EH (cell line): ENCODE data around the gene YEATS2.
"Not testable (repeated sequence)": the region's sequence is repeated elsewhere in the genome, so short reads cannot be mapped to it uniquely, and the experiment has no call there.

Experiments
- DNase-seq: peaks from one replicate; pipeline ENCODE4 v3.0.0-alpha.2; 2015; ENCODE audit warnings: low read depth

Gene YEATS2

DNA sequence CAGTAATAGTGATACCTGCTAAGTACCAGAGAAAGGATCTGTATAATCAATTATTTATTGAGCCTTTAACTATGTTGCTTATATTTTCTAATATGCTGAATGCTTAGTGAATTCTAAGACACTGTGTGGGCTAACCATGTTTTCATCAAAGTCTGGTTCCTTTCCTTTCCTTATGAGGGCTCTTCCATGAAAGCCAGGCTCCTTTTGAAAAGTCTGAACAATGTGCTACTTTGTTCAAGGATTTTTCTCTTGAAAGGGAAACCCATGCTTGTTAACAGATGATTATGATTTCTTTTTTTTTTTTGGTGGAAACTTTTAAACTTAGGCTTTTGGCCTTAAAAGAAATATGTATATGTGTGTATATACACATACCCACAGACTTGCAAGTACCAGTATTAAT is 17.0 kb downstream of the YEATS2 start:
- no peak for DNase-seq

DNA sequence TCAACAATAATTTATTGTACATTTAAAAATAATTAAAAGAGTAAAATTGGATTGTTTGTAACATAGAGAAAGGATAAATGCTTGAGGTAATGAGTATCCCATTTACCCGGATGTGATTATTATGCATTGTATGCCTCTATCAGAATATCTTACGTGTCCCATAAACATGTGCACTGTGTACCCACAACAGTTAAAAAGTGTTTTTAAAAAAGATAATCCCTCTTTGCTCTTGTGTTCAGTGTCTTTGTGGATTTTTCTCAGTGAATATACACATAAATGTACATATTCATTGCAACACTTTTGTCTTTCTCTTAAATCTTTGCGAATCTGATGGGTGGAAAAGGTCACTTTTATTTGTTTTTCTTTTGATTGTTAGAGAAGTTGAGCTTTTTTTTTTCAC is 20.4 kb downstream of the YEATS2 start:
- no peak for DNase-seq

DNA sequence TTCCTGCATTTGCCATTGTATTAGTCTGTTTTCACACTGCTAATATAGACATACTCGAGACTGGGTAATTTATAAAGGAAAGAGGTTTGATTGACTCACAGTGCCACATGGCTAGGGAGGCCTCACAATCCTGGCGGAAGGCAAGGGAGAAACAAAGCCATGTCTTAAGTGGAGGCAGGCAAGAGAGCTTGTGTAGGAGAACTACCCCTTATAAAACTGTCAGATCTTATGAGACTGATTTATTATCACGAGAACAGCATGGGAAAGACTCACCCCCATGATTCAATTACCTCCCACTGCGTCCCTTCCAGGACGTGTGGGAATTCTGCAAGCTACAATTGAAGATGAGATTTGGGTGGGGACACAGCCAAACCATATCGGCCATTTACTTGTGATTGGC is 27.8 kb downstream of the YEATS2 start:
- peak; percentile 52 for DNase-seq

DNA sequence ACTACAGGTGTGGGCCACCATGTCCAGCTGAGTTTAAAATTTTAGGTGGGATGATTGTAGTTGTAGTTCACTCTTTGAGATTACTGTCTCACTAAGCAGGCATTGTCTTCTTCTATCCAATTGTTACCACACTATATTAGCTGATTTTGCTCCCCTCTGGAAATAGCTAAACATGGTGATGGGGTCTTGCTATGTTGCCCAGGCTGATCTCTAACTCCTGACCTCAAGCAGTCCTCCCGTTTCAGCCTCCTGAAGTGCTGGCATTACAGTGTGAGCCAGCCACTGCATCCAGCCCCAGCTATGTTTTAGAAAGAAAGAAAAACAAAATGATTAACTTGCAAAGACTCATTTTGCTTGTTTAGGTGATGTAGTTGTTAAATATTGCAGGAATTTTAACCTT is 30.6 kb downstream of the YEATS2 start:
- DNase-seq, result no peak

DNA sequence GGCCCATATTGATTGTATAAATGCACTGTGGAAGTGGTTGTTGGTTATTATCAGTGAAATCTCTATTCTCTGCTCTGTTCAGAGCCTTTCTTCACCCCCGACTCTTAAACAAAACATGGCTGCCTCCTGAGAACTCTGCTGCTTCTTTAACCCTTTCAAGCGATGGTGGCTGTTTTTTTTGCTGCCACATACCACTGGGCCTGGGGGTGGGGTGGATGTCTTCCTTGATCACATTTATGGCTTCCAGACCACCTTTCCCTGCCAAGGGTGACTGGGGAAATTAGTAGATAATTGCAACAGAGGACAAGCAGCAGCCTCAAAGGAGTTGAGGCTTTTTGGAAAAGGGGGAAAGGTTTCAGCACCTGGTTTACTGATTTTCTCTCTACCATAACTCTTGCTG is 32.8 kb downstream of the YEATS2 start:
- no peak for DNase-seq

DNA sequence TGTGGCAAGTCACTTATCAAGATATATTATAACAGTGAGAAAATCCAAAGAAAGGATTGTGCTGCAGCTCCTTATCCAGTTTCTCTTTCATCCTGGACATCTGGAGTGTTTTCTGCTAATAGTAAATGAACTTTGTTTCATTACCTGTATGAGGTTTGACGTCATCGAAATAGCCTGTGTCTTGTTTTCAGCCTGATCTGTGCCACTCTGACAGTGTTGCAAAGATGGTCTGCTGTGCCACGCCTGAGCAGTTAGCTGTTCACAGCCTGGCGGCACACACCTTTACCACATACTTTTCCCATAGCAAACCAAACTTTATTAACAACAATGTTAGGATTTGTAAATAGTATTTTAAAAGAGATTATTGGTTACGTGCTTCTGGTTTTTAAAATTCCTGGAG is 34.0 kb downstream of the YEATS2 start:
- no peak for DNase-seq

DNA sequence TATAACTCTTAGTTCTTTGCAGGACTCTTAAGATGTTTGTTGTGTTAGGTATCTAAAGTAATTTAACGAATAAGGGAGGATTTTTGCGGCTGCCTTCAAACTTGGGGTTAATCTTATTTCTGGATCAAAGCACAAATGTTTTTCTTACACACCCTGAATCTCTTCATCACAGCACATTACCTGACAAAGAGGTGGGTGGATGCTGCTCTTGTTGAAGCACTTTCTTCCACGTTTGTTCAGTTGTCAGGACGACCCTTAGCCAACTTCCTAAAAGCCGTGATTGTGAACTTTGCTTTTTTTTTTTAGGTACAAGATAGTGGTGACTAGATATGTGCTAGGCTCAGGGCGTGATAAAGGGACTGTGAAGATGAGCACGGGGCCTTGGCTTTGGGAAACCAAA is 36.0 kb downstream of the YEATS2 start:
- DNase-seq, result no peak

DNA sequence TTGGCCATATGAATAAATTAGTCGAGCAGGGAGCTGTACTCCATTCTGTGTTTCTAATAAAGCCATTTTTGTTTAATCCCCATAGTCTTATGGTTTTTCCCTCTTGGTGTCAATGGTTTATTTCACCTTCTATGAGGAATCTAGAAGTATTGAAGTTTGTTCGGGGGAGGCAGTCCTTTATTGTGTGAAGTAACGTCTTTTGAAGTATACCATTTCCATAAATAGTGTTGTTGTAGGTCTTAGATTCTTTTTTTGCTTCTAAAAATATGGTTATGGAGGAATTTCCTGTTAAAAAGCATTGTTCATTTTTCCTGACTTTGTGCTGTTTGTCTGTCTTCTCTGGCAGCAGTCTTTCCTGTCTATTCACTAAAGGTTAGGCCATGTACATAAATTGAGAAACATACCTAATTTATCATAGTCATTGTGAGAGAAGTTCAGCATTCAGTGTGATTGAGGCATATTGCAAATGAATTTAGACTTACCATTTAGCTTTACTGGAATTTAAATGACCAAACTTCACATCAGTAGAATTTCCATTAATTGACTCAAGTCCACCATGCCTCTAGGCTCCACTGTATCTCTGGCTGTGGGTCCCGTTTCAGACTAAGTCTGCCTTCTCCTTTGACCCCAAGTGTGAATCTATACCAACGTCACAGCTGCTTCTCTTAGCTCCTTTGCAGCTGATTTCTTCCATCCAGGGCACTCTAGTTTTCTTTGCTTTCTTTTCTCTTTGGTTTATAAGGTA is 37.3 kb downstream of the YEATS2 start:
- peak; percentile 41 for DNase-seq

DNA sequence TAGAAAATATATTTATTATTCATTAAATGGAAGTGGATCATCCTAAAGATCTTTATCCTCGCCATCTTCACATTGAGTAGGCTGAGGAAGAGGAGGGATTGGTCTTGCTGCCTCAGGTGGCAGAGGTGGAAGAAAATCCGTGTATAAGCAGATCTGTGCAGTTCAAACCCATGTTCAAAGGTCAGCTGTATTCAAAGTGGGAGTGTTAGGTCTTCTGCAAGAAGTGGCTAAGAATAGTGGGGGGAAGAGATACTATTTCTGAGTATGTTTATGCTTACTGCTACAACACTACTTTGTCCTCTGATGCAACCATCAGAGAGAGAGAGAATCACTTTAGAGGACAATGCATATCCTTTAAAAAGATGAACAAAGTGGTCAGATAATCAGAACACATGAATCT is 39.5 kb downstream of the YEATS2 start:
- no peak for DNase-seq

DNA sequence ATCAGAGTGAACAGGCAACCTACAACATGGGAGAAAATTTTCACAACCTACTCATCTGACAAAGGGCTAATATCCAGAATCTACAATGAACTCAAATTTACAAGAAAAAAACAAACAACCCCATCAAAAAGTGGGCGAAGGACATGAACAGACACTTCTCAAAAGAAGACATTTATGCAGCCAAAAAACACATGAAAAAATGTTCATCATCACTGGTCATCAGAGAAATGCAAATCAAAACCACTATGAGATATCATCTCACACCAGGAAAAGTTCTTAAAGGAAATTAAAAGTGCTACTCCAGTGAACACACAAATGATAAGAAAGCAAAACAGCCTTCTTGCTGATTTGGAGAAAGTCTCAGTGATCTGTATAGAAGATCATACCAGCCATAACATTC is 42.6 kb downstream of the YEATS2 start:
- not testable (repeated sequence) for DNase-seq

DNA sequence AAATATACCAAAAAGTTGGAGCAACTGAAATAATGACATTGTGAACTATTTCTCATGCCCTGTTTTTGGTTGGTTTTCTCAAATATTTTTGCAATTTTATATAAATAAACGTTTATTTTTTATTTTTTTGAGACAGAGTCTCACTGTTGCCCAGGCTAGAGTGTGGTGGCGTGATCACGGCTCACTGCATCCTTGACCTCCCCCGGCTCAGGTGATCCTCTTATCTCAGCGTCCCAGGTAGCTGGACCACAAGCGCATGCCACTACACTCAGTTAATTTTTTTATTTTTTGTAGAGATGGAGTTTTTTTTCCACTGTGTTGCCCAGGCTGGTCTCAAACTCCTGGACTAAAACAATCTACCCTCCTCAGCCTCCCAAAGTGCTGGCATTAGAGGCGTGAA is 45.6 kb downstream of the YEATS2 start:
- DNase-seq, result no peak

DNA sequence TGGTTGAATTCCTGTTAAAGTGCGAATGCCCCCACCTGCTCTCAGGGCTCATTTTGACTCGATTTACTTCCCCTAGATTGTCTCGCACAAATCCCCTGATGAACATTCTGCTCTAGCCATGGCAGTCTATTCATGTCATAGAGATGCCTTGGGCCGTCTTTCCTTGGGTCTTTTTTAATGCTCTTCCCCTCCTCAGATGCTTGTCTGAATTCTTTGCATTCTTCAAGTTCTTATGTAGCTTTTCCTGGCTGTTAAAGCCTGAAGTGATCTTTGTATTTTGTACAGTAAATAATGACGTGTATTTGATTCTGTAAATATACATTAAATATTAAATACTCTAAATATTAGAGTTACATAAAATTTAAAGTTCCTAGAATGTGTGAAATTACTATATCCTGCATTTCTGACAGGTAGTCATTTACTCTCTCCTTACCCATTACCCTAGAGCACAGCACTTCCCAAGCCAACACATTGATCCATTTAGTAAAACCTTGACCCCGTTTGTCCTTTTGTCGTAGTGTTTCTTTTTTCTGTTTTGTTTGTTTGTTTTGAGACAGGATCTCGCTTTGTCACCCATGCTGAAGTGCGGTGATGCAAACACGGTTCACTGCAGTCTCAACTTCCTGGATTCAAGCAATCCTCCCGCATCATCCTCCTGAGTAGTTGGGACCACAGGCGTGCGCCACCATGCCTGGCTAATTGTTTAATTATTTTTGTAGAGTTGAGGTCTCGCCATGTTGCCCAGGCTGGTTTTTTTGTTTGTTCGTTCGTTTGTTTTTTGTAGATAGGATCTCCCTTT is 47.9 kb downstream of the YEATS2 start:
- peak; percentile 78 for DNase-seq

DNA sequence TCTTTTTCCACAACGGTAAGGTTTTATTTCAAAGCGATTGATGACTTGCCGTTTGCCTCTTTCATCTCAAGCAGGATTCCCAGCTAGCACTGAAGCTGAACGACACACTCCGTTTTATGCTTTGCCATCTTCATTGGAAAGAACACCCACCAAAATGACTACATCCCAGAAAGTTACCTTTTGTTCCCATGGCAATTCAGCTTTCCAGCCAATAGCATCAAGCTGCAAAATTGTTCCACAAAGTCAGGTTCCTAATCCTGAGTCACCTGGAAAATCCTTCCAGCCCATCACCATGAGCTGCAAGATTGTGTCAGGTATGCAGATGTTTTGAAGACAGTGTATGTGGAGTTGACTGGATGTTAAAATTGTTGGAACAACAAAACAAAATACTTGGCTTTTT is 56.5 kb downstream of the YEATS2 start:
- no peak for DNase-seq

DNA sequence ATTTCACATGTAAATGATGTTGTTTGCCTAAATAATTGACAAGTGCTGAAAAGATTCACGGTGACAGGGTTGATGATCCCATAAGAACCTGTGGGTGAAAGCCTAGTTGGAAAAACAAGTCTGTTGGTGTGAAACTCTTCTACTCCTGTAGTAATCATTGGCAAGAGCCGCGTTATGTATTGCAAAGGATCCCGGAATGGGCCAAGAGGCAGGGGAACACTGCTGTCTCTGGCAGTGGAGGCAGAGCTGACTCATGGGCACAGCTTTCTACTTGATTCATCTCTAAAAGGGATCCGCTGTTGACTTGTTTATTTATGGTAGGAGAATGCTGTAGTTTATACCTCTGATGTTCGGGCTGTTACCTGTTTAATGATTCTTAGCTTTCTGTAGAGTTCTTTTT is 64.7 kb downstream of the YEATS2 start:
- DNase-seq, result no peak

DNA sequence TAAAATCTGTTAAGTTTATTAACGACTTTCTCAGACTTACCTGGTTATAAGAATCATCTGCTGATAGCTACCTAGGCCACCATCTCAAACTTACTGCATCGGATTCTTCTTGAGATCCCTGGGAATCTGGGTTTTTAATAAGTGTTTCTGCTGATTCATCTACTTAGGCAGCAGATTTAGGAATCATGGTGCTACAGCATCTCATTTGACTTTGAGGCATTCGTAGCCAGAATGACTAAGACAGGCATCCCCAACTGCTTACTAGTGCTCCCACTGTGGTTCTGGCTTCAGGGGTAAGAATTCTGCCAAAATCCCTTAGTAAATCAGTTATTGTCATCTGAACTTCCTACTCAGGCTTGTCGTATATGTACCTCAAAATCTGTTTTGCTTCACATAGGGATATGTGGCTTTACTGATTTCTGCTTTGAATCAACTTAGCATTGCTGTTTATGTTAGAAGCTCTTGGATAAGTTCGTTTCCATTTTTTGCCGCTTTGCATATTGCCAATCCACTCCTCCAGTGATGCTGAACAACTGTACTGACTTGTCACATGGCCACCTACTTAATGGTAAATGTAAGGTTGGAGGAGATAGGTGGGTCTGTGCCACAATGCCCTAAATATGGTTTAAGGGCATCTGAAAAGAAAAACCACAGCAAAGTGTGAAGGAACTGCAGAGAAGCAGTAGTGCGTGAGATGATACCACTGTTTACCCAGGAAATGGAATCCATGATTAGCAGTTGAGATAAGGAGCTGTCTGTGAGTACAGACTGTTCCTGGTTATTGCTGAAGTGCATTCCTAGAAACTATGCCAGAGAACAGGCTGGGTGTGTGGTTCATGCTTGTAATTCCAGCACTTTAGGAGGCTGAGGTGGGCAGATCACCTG is 67.5 kb downstream of the YEATS2 start:
- peak; percentile 93 for DNase-seq

DNA sequence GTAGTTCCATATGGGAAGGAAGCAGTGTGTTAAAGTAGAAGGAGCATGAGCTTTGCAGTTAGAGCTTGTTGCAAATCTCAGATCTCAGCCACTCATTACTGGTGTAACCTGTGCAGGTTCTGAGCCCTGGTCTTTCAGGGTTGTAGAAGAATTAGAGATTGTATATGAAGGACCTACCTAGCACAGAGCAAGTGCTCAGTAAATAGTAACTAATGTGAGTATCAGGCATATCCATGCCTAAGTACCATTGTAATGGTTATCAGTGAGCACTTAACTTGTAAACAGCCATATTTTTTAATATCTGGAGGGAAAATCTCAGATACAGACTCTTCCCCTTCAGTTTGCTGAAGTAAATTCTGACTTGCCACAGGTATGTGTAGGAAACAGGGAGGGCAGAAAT is 68.5 kb downstream of the YEATS2 start:
- no peak for DNase-seq

DNA sequence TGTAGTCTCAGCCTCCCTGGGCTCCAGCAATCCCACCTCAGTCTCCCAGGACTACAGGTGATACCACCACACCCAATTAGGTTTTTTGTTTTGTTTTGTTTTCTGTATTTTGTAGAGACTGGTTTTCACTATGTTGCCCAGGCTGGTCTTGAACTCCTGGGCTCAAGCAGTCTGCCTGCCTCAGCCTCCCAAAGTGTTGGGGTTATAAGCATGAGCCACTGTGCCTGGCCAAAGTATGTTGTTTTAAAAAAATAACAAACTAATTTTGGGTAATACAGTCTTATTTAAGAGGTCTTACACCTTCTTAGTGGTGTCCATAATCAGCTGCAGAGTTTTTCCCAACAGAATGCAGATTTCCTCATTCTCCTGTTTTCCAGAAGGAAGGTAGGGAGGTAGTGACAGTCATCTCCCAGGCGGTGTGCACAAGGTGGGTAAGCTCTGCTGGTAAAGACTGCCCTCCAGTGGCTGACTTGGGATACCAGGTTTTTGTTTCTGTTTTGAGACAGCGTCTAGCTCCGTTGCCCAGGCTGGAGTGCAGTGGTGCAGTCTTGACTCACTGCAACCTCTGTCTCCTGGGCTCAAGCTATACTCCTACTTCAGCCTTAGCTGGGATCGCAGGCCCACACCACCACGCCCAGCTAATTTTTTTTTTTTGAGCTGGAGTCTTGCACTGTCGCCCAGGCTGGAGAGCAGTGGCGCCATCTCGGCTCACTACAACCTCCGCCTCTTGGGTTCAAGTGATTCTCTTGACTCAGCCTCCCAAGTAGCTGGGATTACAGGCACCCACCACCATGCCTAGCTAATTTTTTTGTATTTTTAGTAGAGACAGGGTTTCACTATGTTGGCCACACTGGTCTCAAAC is 69.4 kb downstream of the YEATS2 start:
- DNase-seq, result peak; percentile 79

DNA sequence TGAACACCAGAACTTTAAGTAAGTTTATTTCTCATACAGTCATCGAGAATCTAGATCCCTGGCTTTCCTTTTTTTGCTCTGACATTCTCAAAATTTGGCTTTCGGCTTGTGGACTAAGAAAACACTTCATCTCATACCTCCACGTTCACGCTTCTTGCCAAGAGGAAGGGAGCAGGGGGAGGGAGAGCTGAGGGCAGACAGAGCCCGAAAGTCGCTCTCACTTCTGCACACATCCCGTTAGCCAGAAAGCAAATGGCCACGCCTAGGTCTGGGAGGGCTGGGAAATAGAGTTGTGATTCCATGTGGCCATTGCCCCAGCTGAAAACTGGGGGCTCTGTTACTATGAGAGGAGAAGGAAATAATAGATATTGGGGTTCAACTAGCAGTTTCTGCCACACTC is 70.5 kb downstream of the YEATS2 start:
- no peak for DNase-seq

DNA sequence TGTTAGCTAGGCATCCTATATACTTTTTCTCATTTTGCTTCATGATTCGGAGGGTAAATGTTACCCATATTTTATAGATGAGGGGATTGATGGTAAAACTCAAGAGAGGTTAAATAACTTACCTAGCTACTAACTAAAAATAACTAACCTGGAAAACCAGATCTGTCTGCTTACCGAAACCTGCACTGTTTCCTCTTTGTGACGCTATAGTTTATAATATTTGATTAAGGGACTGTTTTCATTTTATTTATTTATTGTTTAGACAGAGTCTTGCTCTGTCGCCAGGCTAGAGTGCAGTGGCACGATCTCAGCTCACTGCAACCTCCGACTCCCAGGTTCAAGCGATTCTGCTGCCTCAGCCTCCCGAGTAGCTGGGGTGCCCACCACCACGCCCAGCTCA is 71.9 kb downstream of the YEATS2 start:
- no peak for DNase-seq

DNA sequence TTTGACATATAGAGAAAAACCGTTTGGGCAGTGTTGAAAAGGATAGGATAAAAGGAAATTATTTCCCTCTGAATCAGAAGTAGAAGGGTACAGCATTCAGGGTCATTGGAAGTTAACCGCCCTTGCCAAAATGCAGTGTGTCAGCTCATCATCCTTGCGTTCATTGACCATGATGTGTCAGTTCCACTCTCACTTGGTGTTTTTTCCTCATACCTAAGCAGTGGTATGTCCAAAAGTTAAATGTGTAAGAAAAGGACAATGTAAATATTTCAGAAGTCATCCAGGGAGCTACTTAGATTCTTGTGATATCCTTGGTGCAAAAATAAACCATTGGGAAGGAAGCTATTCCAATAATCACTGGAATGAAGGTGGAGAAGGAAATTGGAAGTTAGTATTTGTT is 77.0 kb downstream of the YEATS2 start:
- peak; percentile 94 for DNase-seq

DNA sequence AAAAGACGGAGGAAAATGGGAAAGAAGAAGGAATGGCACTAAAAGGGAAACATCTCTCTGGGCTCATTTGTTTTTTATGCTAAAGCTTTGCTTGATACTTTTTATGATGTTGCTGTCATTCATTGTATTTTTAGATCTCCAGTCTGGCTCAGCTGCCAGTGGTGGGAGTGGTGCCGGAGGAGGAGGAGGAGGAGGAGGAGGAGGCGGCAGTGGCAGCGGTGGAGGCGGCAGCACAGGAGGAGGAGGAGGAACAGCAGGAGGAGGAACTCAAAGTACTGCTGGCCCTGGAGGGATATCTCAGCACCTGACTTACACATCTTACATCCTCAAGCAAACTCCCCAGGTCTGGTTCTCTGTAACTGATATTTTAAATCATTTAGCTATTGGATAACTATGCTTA is 78.2 kb downstream of the YEATS2 start:
- peak; percentile 47 for DNase-seq

DNA sequence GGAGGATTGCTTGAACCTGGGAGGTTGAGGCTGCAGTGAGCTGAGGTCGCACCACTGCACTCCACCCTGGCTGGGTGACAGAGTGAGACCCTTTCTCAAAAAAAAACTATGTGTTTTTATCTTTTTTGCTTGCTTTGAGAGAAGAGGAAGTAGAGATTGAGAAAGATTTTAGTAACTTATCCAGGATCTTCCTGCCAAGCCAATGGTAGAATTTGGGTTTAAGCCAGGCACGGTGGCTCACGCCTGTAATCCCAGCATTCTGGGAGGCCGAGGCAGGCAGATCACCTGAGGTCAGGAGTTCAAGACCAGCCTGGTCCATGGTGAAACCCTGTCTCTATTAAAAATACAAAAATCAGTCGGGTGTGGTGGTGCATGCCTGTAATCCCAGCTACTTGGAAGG is 78.9 kb downstream of the YEATS2 start:
- not testable (repeated sequence) for DNase-seq
